Kidney (tissue), 14 donors: Measurements from ENCODE around the gene MIXL1. TPM values are rescaled to one million over a fixed set of nuclear protein-coding genes. Genes with fewer than 3 reads are reported as not detected.

Experiments used
- DNase-seq, 5 donors: peaks; one replicate each; pipeline ENCODE4 v3.0.0-alpha.2; 2013 to 2020
- FAIRE-seq: peaks from 2 replicates; lab custom pipeline; 2012; peaks lifted over from hg19 to GRCh38; lab: Jason Lieb, UNC
- H3K27ac ChIP-seq, 2 donors: one replicate each; pipeline ENCODE4 v1.7.0; 2013; ENCODE audit warnings: low read depth in 2 of 2, low read length in 2 of 2, inconsistent platforms in 1 of 2
- H3K27me3 ChIP-seq: one replicate; pipeline ENCODE4 v1.7.1; 2013; ENCODE audit warnings: low read length, inconsistent platforms; ENCODE audit not compliant: control insufficient read depth, insufficient read depth
- H3K36me3 ChIP-seq, 3 donors: one replicate each; pipeline versions ENCODE4 v1.7.0 to v1.7.1; 2013; ENCODE audit warnings: low read length in 3 of 3, control low read depth in 1 of 3, inconsistent platforms in 1 of 3; ENCODE audit not compliant: insufficient read depth in 3 of 3, control insufficient read depth in 2 of 3
- H3K4me1 ChIP-seq, 3 donors: one replicate each; pipeline versions ENCODE4 v1.7.0 to v1.7.1; 2013; ENCODE audit warnings: low read length in 3 of 3, inconsistent platforms in 1 of 3, low read depth in 1 of 3; ENCODE audit not compliant: control insufficient read depth in 2 of 3, insufficient read depth in 2 of 3
- H3K4me3 ChIP-seq, 3 donors: one replicate each; pipeline versions ENCODE4 v1.7.0 to v1.8.1; 2013; ENCODE audit warnings: low read length in 3 of 3, control low read depth in 1 of 3, inconsistent platforms in 1 of 3
- H3K9ac ChIP-seq, 3 donors: one replicate each; pipeline versions ENCODE4 v1.7.0 to v1.7.1; 2013; ENCODE audit warnings: low read length in 3 of 3, control low read depth in 1 of 3, inconsistent platforms in 1 of 3
- H3K9me3 ChIP-seq, 3 donors: one replicate each; pipeline versions ENCODE4 v1.7.0 to v1.7.1; 2013; ENCODE audit warnings: low read length in 3 of 3, control low read depth in 1 of 3, inconsistent platforms in 1 of 3; ENCODE audit not compliant: control insufficient read depth in 2 of 3, insufficient read depth in 1 of 3
- CTCF ChIP-seq: IDR thresholded peaks from 3 replicates; pipeline ENCODE4 v1.5.1; 2012; ENCODE audit warnings: mild to moderate bottlenecking, moderate library complexity, borderline replicate concordance; ENCODE audit not compliant: insufficient read depth; ENCODE audit errors: extremely low read depth
- intact Hi-C: fragments of 100-400 bp; cut with DNase I; formaldehyde crosslinking; loops from one replicate; pipeline ENCODE4 v1.11.1; 2022
- polyA plus RNA-seq: library from polyadenylated mRNA; stranded (reverse); fragments of 350-450 nt; fragmentation: Illumina TruSeq; extraction: RNeasy Lipid Tissue Mini Kit (QIAGEN cat#74804); gene quantifications from one replicate; pipeline ENCODE4 v1.2.3, GENCODE V29; 2014; ENCODE audit warnings: low read depth, low replicate concordance; ENCODE audit not compliant: insufficient read depth
- total RNA-seq: library from RNA; stranded (reverse); fragmentation: NEBNext Ultra II Directional; extraction: Animal tissue kit (Norgen Biotek cat#: 25700); gene quantifications from one replicate; pipeline ENCODE4 v1.2.1, GENCODE V29; 2021
- donor health status: control.
- donor health status: control.
- donor health status: control.
- donor health status: control.
- donor health status: control.
- donor health status: DM: yes; HTN: yes; CAD: no.
- donor health status: Normal renal cell carcinoma (clear cell type).

MIXL1 gene
- total and polyA plus RNA-seq, 2 donors from 2014 or later, result 0.16 to 0.56 TPM

DNA sequence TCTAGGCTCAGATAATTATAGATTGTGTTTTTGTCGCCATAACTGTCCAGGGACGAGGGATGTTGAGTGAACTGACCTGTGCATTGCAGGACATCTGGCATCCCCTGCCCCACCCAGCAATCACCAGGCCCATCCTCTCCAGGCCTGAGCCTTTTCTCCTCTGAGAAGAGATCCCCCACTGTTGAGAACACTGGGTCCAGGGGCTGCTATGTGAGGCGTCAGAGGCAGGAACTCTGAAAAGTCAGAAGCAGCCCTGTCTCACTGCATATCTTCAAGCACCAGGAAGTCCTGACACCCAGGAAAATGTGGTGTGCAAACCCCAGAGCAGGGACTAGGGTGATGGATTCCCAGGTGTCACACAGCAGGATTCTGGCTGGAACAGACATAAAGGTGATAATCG lies 19.8 kb upstream of the MIXL1 start:
- H3K9ac ChIP-seq, result no peak overlapping the region
- H3K36me3 ChIP-seq, result no peaks in the 10 kb centered on the region
- no peak overlapping the region for H3K4me3 ChIP-seq
- no peak for FAIRE-seq
- no peaks in the 10 kb centered on the region for H3K4me1 ChIP-seq
- intact Hi-C loops, result no loop called here
- no peak for DNase-seq
- no peak overlapping the region for H3K27ac ChIP-seq
- no peak for TF ChIP-seq CTCF
- no peaks in the 10 kb centered on the region for H3K9me3 ChIP-seq
- H3K27me3 ChIP-seq, result no peaks in the 10 kb centered on the region

DNA sequence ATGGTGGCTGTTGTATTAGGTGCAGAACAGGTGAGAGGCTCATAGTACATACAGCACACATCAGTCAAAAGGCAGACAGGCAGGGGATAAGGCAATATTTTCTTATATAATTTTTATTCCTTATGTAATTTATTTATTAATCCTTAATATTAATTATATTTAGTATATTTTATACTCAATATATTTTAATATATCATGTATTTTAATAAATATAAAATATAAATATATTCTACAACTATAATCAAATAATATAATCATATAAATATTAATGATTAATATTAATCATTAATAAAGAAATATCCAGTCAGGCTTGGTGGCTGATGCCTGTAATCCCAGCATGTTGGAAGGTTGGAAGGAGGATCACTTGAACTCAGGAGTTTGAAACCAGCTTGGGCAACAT lies 19.3 kb upstream of the MIXL1 start:
- H3K9me3 ChIP-seq, result no peaks in the 10 kb centered on the region
- no peak overlapping the region for H3K4me3 ChIP-seq
- TF ChIP-seq CTCF, result no peak
- H3K27me3 ChIP-seq, result no peaks in the 10 kb centered on the region
- H3K4me1 ChIP-seq, result no peaks in the 10 kb centered on the region
- FAIRE-seq (no peak), DNase-seq (no peak)
- H3K36me3 ChIP-seq, result no peaks in the 10 kb centered on the region
- no peak overlapping the region for H3K9ac ChIP-seq
- H3K27ac ChIP-seq, result no peak overlapping the region
- intact Hi-C loops, result no loop called here

DNA sequence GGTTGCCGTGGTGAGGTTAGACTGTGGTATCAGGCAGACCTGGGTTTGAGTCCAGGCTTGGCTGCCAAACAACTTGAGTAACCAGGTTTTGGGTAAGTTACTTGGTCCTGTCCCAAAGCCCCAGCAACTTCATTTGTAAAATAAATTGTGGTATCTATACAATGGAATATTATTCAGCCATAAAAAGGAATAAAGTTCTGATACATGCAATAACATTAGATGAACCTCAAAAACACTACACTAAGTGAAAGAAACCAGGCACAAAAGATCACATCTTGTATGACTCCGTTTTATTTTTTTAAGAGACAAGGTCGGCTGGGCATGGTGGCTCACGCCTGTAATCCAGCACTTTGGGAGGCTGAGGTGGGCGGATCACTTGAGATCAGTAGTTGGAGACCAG lies 16.4 kb upstream of the MIXL1 start:
- no peak overlapping the region for H3K4me3 ChIP-seq
- DNase-seq, result no peak
- no peaks in the 10 kb centered on the region for H3K9me3 ChIP-seq
- no peaks in the 10 kb centered on the region for H3K4me1 ChIP-seq
- no peak overlapping the region for H3K27ac ChIP-seq
- no peak overlapping the region for H3K9ac ChIP-seq
- TF ChIP-seq CTCF, result no peak
- no peak for FAIRE-seq
- no peaks in the 10 kb centered on the region for H3K36me3 ChIP-seq
- intact Hi-C loops, result no loop called here
- no peaks in the 10 kb centered on the region for H3K27me3 ChIP-seq
